COR-L47 (cell line): ENCODE results near the gene C1QTNF3.

Experiments used
- DNase-seq: peaks from one replicate; lab custom pipeline; 2025; lab: John Stamatoyannopoulos, UW

Gene C1QTNF3

GRCh38 chr5:33997331-33997983, 45.6 kb downstream of the C1QTNF3 start:
- peak; percentile 67 for DNase-seq

GRCh38 chr5:33995865-33996264, 47.1 kb downstream of the C1QTNF3 start:
- DNase-seq: no peak

- no peak for DNase-seq
These were observed 48.2 kb downstream of the C1QTNF3 start for GRCh38 chr5:33994845-33995244.

- no peak for DNase-seq
These were observed 50.1 kb downstream of the C1QTNF3 start for GRCh38 chr5:33992864-33993263.

GRCh38 chr5:33985447-33985846, 57.6 kb downstream of the C1QTNF3 start:
- no peak for DNase-seq

- no peak for DNase-seq
These were observed 58.3 kb downstream of the C1QTNF3 start, which contains the start of gene SLC45A2 for GRCh38 chr5:33984671-33985124. TSS of gene SLC45A2 (minus strand) at chr5:33984693. CDS start at chr5:33984583, 110 bp downstream.

GRCh38 chr5:33984178-33984577, 58.8 kb downstream of the C1QTNF3 start:
- DNase-seq: no peak

GRCh38 chr5:33981408-33982162, 61.4 kb downstream of the C1QTNF3 start:
- no peak for DNase-seq

GRCh38 chr5:33980030-33980429, 63.0 kb downstream of the C1QTNF3 start:
- DNase-seq: no peak

- no peak for DNase-seq
These were observed 64.7 kb downstream of the C1QTNF3 start for GRCh38 chr5:33978306-33978705.

- DNase-seq: no peak
These were observed 66.7 kb downstream of the C1QTNF3 start for GRCh38 chr5:33976307-33976706.

GRCh38 chr5:33975852-33976251, 67.2 kb downstream of the C1QTNF3 start:
- no peak for DNase-seq

- DNase-seq: no peak
These were observed 69.7 kb downstream of the C1QTNF3 start for GRCh38 chr5:33973271-33973670.

- DNase-seq: no peak
These were observed 73.2 kb downstream of the C1QTNF3 start for GRCh38 chr5:33969572-33970452.

- no peak for DNase-seq
These were observed 74.6 kb downstream of the C1QTNF3 start for GRCh38 chr5:33968211-33969005.
